ENCODE data around the gene GMPPA.

The GMPPA gene

GRCh38 chr2:219469186-219469724 lies 29.4 kb upstream of the GMPPA start:
- TF ChIP-seq CTCF (IDR thresholded peaks at IDR 0.05; ENCODE audit: control insufficient read depth, extremely low read depth, insufficient read depth), result no peak
- no peak overlapping the region for H3K4me3 ChIP-seq (ENCODE audit: low read depth, low read length)
- DNase-seq (ENCODE audit: low read depth), result no peak

- DNase-seq (ENCODE audit: low read depth), result no peak
- no peak overlapping the region for H3K4me3 ChIP-seq (ENCODE audit: low read depth, low read length)
- TF ChIP-seq CTCF (IDR thresholded peaks at IDR 0.05; ENCODE audit: control insufficient read depth, extremely low read depth, insufficient read depth), result no peak
Observed at GRCh38 chr2:219470429-219470828, 28.3 kb upstream of the GMPPA start.

GRCh38 chr2:219471476-219472371 lies 27.0 kb upstream of the GMPPA start:
- no peak for TF ChIP-seq CTCF (IDR thresholded peaks at IDR 0.05; ENCODE audit: control insufficient read depth, extremely low read depth, insufficient read depth)
- no peak for DNase-seq (ENCODE audit: low read depth)

GRCh38 chr2:219472629-219473187 lies 26.0 kb upstream of the GMPPA start:
- no peak for DNase-seq (ENCODE audit: low read depth)
- TF ChIP-seq CTCF (IDR thresholded peaks at IDR 0.05; ENCODE audit: control insufficient read depth, extremely low read depth, insufficient read depth), result no peak
- H3K4me3 ChIP-seq (ENCODE audit: low read depth, low read length), result no peak overlapping the region

More at GRCh38 chr2:219471476-219472371, 27.0 kb upstream of the GMPPA start:
- H3K4me3 ChIP-seq (ENCODE audit: low read depth, low read length), result no peak overlapping the region

- no peak overlapping the region for H3K4me3 ChIP-seq (ENCODE audit: low read depth, low read length)
- DNase-seq (ENCODE audit: low read depth), result no peak
- no peak for TF ChIP-seq CTCF (IDR thresholded peaks at IDR 0.05; ENCODE audit: control insufficient read depth, extremely low read depth, insufficient read depth)
Observed at GRCh38 chr2:219473511-219473910, 25.2 kb upstream of the GMPPA start.

GRCh38 chr2:219474285-219475060 lies 24.2 kb upstream of the GMPPA start:
- TF ChIP-seq CTCF (IDR thresholded peaks at IDR 0.05; ENCODE audit: control insufficient read depth, extremely low read depth, insufficient read depth), result no peak
- no peak for DNase-seq (ENCODE audit: low read depth)
- H3K4me3 ChIP-seq (ENCODE audit: low read depth, low read length), result no peak overlapping the region

All from LNCaP clone FGC (cell line).